Osteoblast (primary cell): ENCODE results near the gene EME2. TPM values are rescaled to one million over a fixed set of nuclear protein-coding genes. Genes with fewer than 3 reads are reported as not detected.

Source experiments
- DNase-seq: peaks from one replicate; pipeline ENCODE4 v3.0.0; 2011; ENCODE audit warnings: low spot score, mixed read lengths; ENCODE audit not compliant: insufficient read length; ENCODE audit errors: missing footprints
- H2AFZ ChIP-seq: 2 replicates; pipeline ENCODE4 v1.6.0; 2011; ENCODE audit warnings: mild to moderate bottlenecking, low read length
- H3K27ac ChIP-seq: 2 replicates; pipeline ENCODE4 v1.5.1; 2011; ENCODE audit warnings: mild to moderate bottlenecking, low read depth, low read length, moderate library complexity
- H3K27me3 ChIP-seq: 2 replicates; pipeline ENCODE4 v1.6.0; 2012; ENCODE audit warnings: mild to moderate bottlenecking, control low read depth, inconsistent platforms, low read length, moderate library complexity; ENCODE audit not compliant: insufficient read depth
- H3K36me3 ChIP-seq: 2 replicates; pipeline ENCODE4 v1.5.1; 2011; ENCODE audit warnings: mild to moderate bottlenecking, low read length, control low read depth, moderate library complexity; ENCODE audit not compliant: insufficient read depth
- H3K4me1 ChIP-seq: 2 replicates; pipeline ENCODE4 v1.5.1; 2011; ENCODE audit warnings: mild to moderate bottlenecking, low read length, control low read depth, moderate library complexity; ENCODE audit not compliant: insufficient read depth
- H3K4me2 ChIP-seq: 2 replicates; pipeline ENCODE4 v1.6.0; 2011; ENCODE audit warnings: mild to moderate bottlenecking, low read length; ENCODE audit not compliant: insufficient read depth
- H3K4me3 ChIP-seq: fragments of 200-600 bp; sonication (generic); 3 replicates; pipeline ENCODE4 v1.5.1; 2012; ENCODE audit warnings: mild to moderate bottlenecking, low read length, inconsistent platforms; ENCODE audit not compliant: insufficient read depth
- H3K79me2 ChIP-seq: 2 replicates; pipeline ENCODE4 v1.6.0; 2012; ENCODE audit warnings: mild to moderate bottlenecking, low read length, control low read depth, inconsistent platforms; ENCODE audit not compliant: insufficient read depth
- H3K9me3 ChIP-seq: 2 replicates; pipeline ENCODE4 v1.5.1; 2011; ENCODE audit warnings: low read depth, low read length, control low read depth
- H4K20me1 ChIP-seq: 2 replicates; pipeline ENCODE4 v1.6.0; 2012; ENCODE audit warnings: mild to moderate bottlenecking, low read length, control low read depth; ENCODE audit not compliant: insufficient read depth
- total RNA-seq: library from RNA; depleted of rRNA; stranded (reverse); fragments of >200 nt; gene quantifications from 2 replicates; pipeline ENCODE4 v1.2.3, GENCODE V29; 2012
- TF ChIP-seq, protein P1 (sequence below): IDR thresholded peaks from 2 replicates; pipeline ENCODE4 v1.5.1; 2011; ENCODE audit warnings: mild to moderate bottlenecking, low read depth, low read length, moderate library complexity; ENCODE audit errors: extremely low read depth

The EME2 gene
- total RNA-seq, 1 donor: 16.3 TPM

DNA sequence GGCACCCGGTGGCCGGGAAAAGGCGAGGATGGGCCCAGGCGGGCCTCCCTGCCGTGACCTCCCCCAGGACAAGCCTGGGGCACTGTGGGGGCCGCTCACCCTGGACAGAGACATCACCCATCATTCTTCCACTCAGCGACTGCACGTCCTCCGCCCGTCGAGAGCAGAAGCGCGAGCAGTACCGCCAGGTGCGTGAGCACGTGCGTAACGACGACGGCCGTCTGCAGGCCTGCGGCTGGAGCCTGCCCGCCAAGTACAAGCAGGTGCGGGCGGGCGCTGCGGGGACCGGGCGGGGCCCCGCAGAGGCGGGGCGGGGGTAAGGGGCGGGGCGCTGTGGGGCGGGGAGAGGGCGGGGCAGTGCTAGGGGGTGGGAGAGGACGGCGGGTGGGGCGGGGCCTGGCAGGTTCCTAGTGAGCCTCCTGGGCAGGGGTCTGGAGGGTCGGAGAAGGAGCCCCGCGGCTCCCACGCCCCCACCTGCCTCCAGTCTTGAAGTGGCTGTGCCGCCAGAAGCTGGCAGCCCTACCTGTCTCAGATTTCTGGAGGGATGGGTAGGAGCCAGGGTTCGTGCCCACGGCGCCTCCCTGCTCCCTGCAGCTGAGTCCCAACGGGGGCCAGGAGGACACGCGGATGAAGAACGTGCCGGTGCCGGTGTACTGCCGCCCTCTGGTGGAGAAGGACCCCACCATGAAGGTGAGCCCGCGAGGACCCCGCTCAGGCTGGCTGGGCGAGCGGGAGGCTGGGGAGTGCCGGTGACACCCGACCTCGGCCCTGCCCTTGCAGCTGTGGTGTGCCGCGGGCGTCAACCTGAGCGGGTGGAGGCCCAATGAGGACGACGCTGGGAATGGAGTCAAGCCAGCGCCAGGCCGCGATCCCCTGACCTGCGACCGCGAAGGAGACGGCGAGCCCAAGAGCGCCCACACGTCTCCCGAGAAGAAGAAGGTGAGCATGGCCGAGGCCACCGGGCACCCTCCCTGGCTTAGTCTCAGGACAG, 8.8 kb upstream of the EME2 start:
- DNase-seq: peak; percentile 97
- TF ChIP-seq, protein P1, sequence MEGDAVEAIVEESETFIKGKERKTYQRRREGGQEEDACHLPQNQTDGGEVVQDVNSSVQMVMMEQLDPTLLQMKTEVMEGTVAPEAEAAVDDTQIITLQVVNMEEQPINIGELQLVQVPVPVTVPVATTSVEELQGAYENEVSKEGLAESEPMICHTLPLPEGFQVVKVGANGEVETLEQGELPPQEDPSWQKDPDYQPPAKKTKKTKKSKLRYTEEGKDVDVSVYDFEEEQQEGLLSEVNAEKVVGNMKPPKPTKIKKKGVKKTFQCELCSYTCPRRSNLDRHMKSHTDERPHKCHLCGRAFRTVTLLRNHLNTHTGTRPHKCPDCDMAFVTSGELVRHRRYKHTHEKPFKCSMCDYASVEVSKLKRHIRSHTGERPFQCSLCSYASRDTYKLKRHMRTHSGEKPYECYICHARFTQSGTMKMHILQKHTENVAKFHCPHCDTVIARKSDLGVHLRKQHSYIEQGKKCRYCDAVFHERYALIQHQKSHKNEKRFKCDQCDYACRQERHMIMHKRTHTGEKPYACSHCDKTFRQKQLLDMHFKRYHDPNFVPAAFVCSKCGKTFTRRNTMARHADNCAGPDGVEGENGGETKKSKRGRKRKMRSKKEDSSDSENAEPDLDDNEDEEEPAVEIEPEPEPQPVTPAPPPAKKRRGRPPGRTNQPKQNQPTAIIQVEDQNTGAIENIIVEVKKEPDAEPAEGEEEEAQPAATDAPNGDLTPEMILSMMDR: peak; percentile 27
- H3K27ac ChIP-seq: no peak overlapping the region
- no peaks in the 10 kb centered on the region for H3K4me1 ChIP-seq
- peaks cover 7% of the 10 kb centered on the region for H4K20me1 ChIP-seq
- H3K79me2 ChIP-seq: no peaks in the 10 kb centered on the region
- no peak overlapping the region for H2AFZ ChIP-seq
- peaks cover 61% of the 10 kb centered on the region for H3K36me3 ChIP-seq
- no peaks in the 10 kb centered on the region for H3K9me3 ChIP-seq
- no peak overlapping the region for H3K4me2 ChIP-seq
- no peak overlapping the region for H3K4me3 ChIP-seq
- H3K27me3 ChIP-seq: no peaks in the 10 kb centered on the region

DNA sequence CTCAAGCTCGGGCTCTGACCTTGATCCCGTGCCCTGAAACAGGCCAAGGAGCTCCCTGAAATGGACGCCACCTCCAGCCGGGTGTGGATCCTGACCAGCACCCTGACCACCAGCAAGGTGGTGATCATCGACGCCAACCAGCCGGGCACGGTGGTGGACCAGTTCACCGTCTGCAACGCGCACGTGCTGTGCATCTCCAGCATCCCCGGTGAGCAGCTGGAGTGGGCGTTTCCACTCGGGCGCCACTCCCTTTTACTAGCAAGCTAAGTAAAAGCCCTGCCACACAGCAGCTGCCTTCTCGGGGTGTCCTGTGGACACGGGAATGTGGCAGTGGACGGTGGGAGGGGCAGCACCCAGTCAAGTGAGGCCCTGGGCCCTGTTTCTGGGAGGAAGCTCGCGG, 7.6 kb upstream of the EME2 start:
- Histone ChIP-seq H3K36me3 (peaks cover 58% of the 10 kb centered on the region), H3K4me2 (no peak overlapping the region)

DNA sequence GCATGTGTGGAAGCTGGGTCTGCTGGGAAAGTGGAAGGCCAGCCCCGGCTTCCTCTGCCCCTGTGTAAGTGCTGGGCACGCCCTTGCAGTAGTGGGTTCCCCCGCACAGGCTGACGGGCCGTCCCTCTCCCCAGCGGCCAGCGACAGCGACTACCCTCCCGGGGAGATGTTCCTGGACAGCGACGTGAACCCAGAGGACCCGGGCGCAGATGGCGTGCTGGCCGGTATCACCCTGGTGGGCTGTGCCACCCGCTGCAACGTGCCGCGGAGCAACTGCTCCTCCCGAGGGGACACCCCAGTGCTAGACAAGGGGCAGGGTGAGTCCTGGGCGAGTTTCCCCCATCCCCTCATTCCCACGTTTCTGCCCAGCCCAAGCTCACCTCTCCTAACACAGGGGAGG, 6.8 kb upstream of the EME2 start:
- H3K27me3 ChIP-seq: no peaks in the 10 kb centered on the region
- no peaks in the 10 kb centered on the region for H3K9me3 ChIP-seq
- no peak for DNase-seq
- H4K20me1 ChIP-seq: peaks cover 16% of the 10 kb centered on the region
- peaks cover 50% of the 10 kb centered on the region for H3K36me3 ChIP-seq
- no peak overlapping the region for H2AFZ ChIP-seq
- H3K4me3 ChIP-seq: no peak overlapping the region
- no peak overlapping the region for H3K4me2 ChIP-seq
- no peak overlapping the region for H3K27ac ChIP-seq
- H3K79me2 ChIP-seq: no peaks in the 10 kb centered on the region
- peaks cover 6% of the 10 kb centered on the region for H3K4me1 ChIP-seq
- TF ChIP-seq, protein P1: no peak

More for the DNA sequence above, 7.6 kb upstream of the EME2 start:
- Histone ChIP-seq H3K9me3 (no peaks in the 10 kb centered on the region), H3K4me3 (no peak overlapping the region), H3K27me3 (no peaks in the 10 kb centered on the region), H3K27ac (no peak overlapping the region), H3K79me2 (no peaks in the 10 kb centered on the region), H4K20me1 (peaks cover 9% of the 10 kb centered on the region), H2AFZ (no peak overlapping the region), H3K4me1 (no peaks in the 10 kb centered on the region)
- TF ChIP-seq, protein P1: no peak
- no peak for DNase-seq

DNA sequence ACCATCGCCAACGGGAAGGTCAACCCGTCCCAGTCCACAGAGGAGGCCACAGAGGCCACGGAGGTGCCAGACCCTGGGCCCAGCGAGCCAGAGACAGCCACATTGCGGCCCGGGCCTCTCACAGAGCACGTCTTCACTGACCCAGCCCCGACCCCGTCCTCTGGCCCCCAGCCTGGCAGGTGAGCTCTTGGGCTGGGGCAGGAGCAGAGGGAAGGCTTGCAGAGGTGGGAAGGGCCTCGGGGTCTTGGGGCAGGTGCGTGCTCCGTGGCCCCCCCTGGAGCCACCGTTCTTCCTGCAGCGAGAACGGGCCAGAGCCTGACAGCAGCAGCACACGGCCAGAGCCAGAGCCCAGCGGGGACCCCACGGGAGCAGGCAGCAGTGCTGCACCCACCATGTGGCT, 6.4 kb upstream of the EME2 start:
- H3K36me3 ChIP-seq: peaks cover 47% of the 10 kb centered on the region
- H3K4me1 ChIP-seq: peaks cover 6% of the 10 kb centered on the region
- no peaks in the 10 kb centered on the region for H3K79me2 ChIP-seq
- no peak overlapping the region for H3K27ac ChIP-seq
- DNase-seq: no peak
- H3K4me3 ChIP-seq: no peak overlapping the region
- TF ChIP-seq, protein P1: no peak
- H4K20me1 ChIP-seq: peaks cover 16% of the 10 kb centered on the region
- no peaks in the 10 kb centered on the region for H3K9me3 ChIP-seq
- no peak overlapping the region for H3K4me2 ChIP-seq
- no peaks in the 10 kb centered on the region for H3K27me3 ChIP-seq
- no peak overlapping the region for H2AFZ ChIP-seq
